GM12878 (cell line): ENCODE results near the gene CEACAM4. TPM values are rescaled to one million over a fixed set of nuclear protein-coding genes. Genes with fewer than 3 reads are reported as not detected.

Experiments
- ATAC-seq: fragments of 200-7000 bp; cut with Tn5 transposase; 3 replicates; pipeline ENCODE4 v1.9.1; 2020; ENCODE audit warnings: mild to moderate bottlenecking, moderate library complexity
- BruUV-seq: library from RNA; stranded (reverse); fragments of 400-500 nt; replicated peaks from 2 replicates; lab custom pipeline; 2021; lab: Mats Ljungman, UMichigan
- CTCF ChIA-PET: fragments of 300-600 bp; sonication (Branson Sonifier 250); formaldehyde crosslinking; extraction: SDS; loops from one replicate; lab custom pipeline; 2021; ENCODE audit warnings: inconsistent platforms; lab: Yijun Ruan, JAX
- POLR2A ChIA-PET: fragments of 350-600 bp; formaldehyde crosslinking; extraction: SDS; loops from one replicate; lab custom pipeline; 2021; ENCODE audit warnings: inconsistent platforms; lab: Charles Lee
- RAD21 ChIA-PET: fragments of 300-600 bp; sonication (Branson Sonifier 250); formaldehyde crosslinking; loops from one replicate; lab custom pipeline; 2023; ENCODE audit warnings: antibody characterized with exemption; ENCODE audit not compliant: unreplicated experiment; lab: Charles Lee
- SMC1A ChIA-PET: fragments of 300-600 bp; sonication (Branson Sonifier 250); formaldehyde crosslinking; loops from one replicate; lab custom pipeline; 2023; ENCODE audit not compliant: unreplicated experiment, uncharacterized antibody; lab: Charles Lee
- DNase-seq: peaks from one replicate; pipeline ENCODE4 v3.0.0-alpha.2; 2011; ENCODE audit warnings: low read depth, low spot score
- FAIRE-seq: peaks from 3 replicates; lab custom pipeline; 2011; peaks lifted over from hg19 to GRCh38; lab: Jason Lieb, UNC
- H2AFZ ChIP-seq: 2 replicates; pipeline ENCODE4 v1.6.0; 2011; ENCODE audit warnings: low read depth, low read length, control low read depth; ENCODE audit not compliant: control insufficient read depth
- H3K27ac ChIP-seq: 2 replicates; pipeline ENCODE4 v1.5.1; 2011; ENCODE audit warnings: control low read depth; ENCODE audit not compliant: control insufficient read depth, insufficient read depth
- H3K27me3 ChIP-seq, 2 experiments: replicated peaks in 1 of 2; 2 replicates each; pipeline versions ENCODE4 v1.6.0 to v1.6.1; 2011; ENCODE audit warnings: low read length in 1 of 2; ENCODE audit not compliant: control insufficient read depth in 2 of 2, insufficient read depth in 2 of 2
- H3K36me3 ChIP-seq, 2 experiments: 2 replicates each; pipeline ENCODE4 v1.5.1; 2011; ENCODE audit warnings: low read length in 1 of 2; ENCODE audit not compliant: control insufficient read depth in 2 of 2, insufficient read depth in 2 of 2
- H3K4me1 ChIP-seq: 2 replicates; pipeline ENCODE4 v1.6.1; 2011; ENCODE audit warnings: mild to moderate bottlenecking, low read length, moderate library complexity, mixed read lengths; ENCODE audit not compliant: control insufficient read depth, insufficient read depth
- H3K4me2 ChIP-seq: 2 replicates; pipeline ENCODE4 v1.6.0; 2011; ENCODE audit warnings: control low read depth; ENCODE audit not compliant: control insufficient read depth, insufficient read depth
- H3K4me3 ChIP-seq: fragments of 200-600 bp; sonication (generic); 2 replicates; pipeline ENCODE4 v1.5.1; 2016
- H3K79me2 ChIP-seq: 2 replicates; pipeline ENCODE4 v1.6.0; 2011; ENCODE audit warnings: low read length; ENCODE audit not compliant: control insufficient read depth, insufficient read depth
- H3K9ac ChIP-seq: 2 replicates; pipeline ENCODE4 v1.8.0; 2011; ENCODE audit warnings: low read length, control low read depth, mixed read lengths; ENCODE audit not compliant: control insufficient read depth, insufficient read depth
- H3K9me3 ChIP-seq: replicated peaks from 3 replicates; pipeline ENCODE4 v1.5.1; 2011; ENCODE audit warnings: mild to moderate bottlenecking, low read length; ENCODE audit not compliant: control insufficient read depth, insufficient read depth
- H4K20me1 ChIP-seq: 2 replicates; pipeline ENCODE4 v1.6.0; 2011; ENCODE audit not compliant: control insufficient read depth, insufficient read depth
- EGR1 ChIP-seq, 2 experiments: IDR thresholded peaks; 1 replicate in 1 of 2; 2 replicates in 1 of 2; pipeline ENCODE4 v1.6.1; 2011 to 2012; ENCODE audit warnings: low read depth in 2 of 2, low read length in 2 of 2, borderline replicate concordance in 1 of 2, mild to moderate bottlenecking in 1 of 2, moderate library complexity in 1 of 2
- HDAC2 ChIP-seq: fragments of 200-600 bp; sonication (generic); IDR thresholded peaks from 2 replicates; pipeline ENCODE4 v1.6.1; 2017
- MTA2 ChIP-seq: fragments of 450-650 bp; IDR thresholded peaks from 2 replicates; pipeline ENCODE4 v1.6.1; 2016; ENCODE audit warnings: low read depth, mild to moderate bottlenecking, moderate library complexity
- NFIC ChIP-seq: IDR thresholded peaks from 2 replicates; pipeline ENCODE4 v1.6.1; 2012; ENCODE audit warnings: low read depth, mild to moderate bottlenecking, inconsistent platforms, low read length, moderate library complexity
- POLR2AphosphoS5 ChIP-seq: IDR thresholded peaks from 2 replicates; pipeline ENCODE4 v1.6.1; 2011; ENCODE audit warnings: mild to moderate bottlenecking, low read length, inconsistent platforms
- RFX5 ChIP-seq: IDR thresholded peaks from 2 replicates; pipeline ENCODE4 v1.6.1; 2011; ENCODE audit warnings: low read depth, low read length, improper control_type of control experiment
- SREBF2 ChIP-seq: IDR thresholded peaks from 2 replicates; pipeline ENCODE4 v1.6.1; 2012; ENCODE audit warnings: mild to moderate bottlenecking, low read length
- TARDBP ChIP-seq: IDR thresholded peaks from 2 replicates; pipeline ENCODE4 v1.6.1; 2016; ENCODE audit warnings: borderline replicate concordance
- ZNF24 ChIP-seq: fragments of 450-650 bp; IDR thresholded peaks from 2 replicates; pipeline ENCODE4 v1.6.1; 2017; ENCODE audit warnings: antibody characterized with exemption, mild to moderate bottlenecking
- ZNF274 ChIP-seq: IDR thresholded peaks from one replicate; pipeline ENCODE4 v1.8.0; 2011; ENCODE audit not compliant: insufficient read length, insufficient read depth
- ZNF622 ChIP-seq: fragments of 450-650 bp; IDR thresholded peaks from 2 replicates; pipeline ENCODE4 v1.6.1; 2017; ENCODE audit warnings: mild to moderate bottlenecking, inconsistent platforms
- ZZZ3 ChIP-seq: IDR thresholded peaks from 2 replicates; pipeline ENCODE4 v1.6.1; 2011; ENCODE audit warnings: low read depth; ENCODE audit not compliant: control insufficient read depth, insufficient read length
- WGBS: methylation state at CpG from one replicate; pipeline ENCODE4 v1.1.6; 2016; ENCODE audit warnings: low lambda C conversion rate; ENCODE audit not compliant: insufficient replicate concordance, insufficient coverage; ENCODE audit errors: missing lambda C conversion rate; 5-methylcytosine and 5-hydroxymethylcytosine counted together
- in situ Hi-C: fragments of 300-500 bp; cut with MboI; formaldehyde crosslinking; loops from 9 replicates; pipeline ENCODE4 v1.14.3; 2018; ENCODE audit warnings: mixed read lengths
- intact Hi-C: fragments of 100-400 bp; cut with micrococcal nuclease; formaldehyde crosslinking; loops from one replicate; pipeline ENCODE4 v1.14.2; 2022; ENCODE audit not compliant: unreplicated experiment
- polyA plus RNA-seq, 11 experiments: library from polyadenylated mRNA; depleted of rRNA in 4 of 11; unstranded in 6 of 11; stranded (reverse) in 5 of 11; fragments of >200 nt; fragmentation: Nextera tagmentation in 4 of 11; fragmentation: Illumina TruSeq in 1 of 11; extraction: Ambion mirVana in 4 of 11; extraction: Trizol in 1 of 11; gene quantifications; 1 replicate in 1 of 11; 2 replicates in 10 of 11; pipeline versions ENCODE4 v1.2.1 to v1.2.3, GENCODE V29; 2011 to 2016; ENCODE audit warnings: inconsistent platforms in 2 of 11, missing spikeins in 2 of 11, low read depth in 1 of 11
- total RNA-seq, 4 experiments: library from RNA; depleted of rRNA in 3 of 4; stranded (reverse); fragments of >200 nt in 3 of 4; fragmentation: Illumina TruSeq in 1 of 4; extraction: Trizol in 1 of 4; gene quantifications; 2 replicates each; pipeline versions ENCODE4 v1.2.1 to v1.2.3, GENCODE V29; 2013 to 2021
- TF ChIP-seq, protein P1 (sequence below): fragments of 450-650 bp; IDR thresholded peaks from 2 replicates; pipeline ENCODE4 v1.6.1; 2017; ENCODE audit warnings: antibody characterized with exemption, mild to moderate bottlenecking, moderate library complexity
- TF ChIP-seq, protein P2 (sequence below): fragments of 450-650 bp; IDR thresholded peaks from 2 replicates; pipeline ENCODE4 v1.6.1; 2017; ENCODE audit warnings: mild to moderate bottlenecking, low read depth, inconsistent platforms; ENCODE audit not compliant: poor library complexity, severe bottlenecking
- TF ChIP-seq, protein P3 (sequence below): IDR thresholded peaks from 2 replicates; pipeline ENCODE4 v1.6.1; 2012; ENCODE audit warnings: low read depth, low read length, improper control_type of control experiment
- TF ChIP-seq, protein P4 (sequence below): fragments of 450-650 bp; formaldehyde crosslinking; IDR thresholded peaks from 2 replicates; pipeline ENCODE4 v1.5.0; 2022; ENCODE audit warnings: mild to moderate bottlenecking, missing genetic modification characterization

Gene CEACAM4
- total and polyA plus RNA-seq, 10 of the 15 experiments (the other 5 are each of a cell fraction or from before 2014, with no cell fraction given): not detected

DNA sequence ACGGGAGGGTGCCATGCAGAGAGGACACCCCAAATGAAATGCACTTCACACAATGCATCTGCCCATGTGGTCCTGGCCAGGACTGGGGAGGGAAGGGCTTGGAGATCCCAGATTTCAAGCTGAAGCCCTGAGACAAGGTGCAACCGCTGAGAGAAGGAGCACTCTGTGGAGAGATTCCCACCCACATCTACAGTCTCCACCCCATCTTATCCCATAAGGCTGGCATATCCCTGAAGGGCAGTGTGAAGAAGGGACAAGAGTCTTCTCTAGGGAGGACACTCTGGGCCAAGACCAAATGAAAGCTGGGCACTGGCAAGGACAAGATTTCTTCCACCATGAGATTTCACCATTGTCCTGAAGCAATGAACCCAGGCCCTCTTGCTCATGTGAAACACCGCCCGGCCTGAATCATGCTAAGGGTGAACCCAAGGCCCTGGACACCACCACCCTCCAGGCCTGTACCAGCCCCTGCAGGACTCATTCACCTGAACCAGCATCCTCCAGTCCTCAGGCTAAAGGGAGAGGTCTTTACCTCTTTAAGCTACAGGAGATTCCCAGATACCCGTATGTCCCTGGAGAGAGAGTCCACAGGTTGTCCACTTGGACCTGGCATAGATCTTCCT lies 20.5 kb downstream of the CEACAM4 start:
- SMC1A ChIA-PET: no interaction called here
- intact Hi-C loops (no loop called here), in situ Hi-C loops (no loop called here)
- POLR2A ChIA-PET: no interaction called here
- no peak overlapping the region for H3K4me3 ChIP-seq
- H3K4me1 ChIP-seq: no peaks in the 10 kb centered on the region; the same call in 1 of the 2 replicates
- no peak for ATAC-seq
- no peak for DNase-seq
- no peak for FAIRE-seq
- RAD21 ChIA-PET: no interaction called here
- no peaks in the 10 kb centered on the region for H3K9me3 ChIP-seq
- 21% methylated on average over 5 of the region's 5 CpGs for WGBS
- no peak overlapping the region for H3K27ac ChIP-seq
- CTCF ChIA-PET: interaction anchor here (1.0 to 1.6 kb wide), 3 partner anchors 11 to 147 kb away, joined by 3 to 5 read pairs (median 4); no protein-coding TSS in a partner anchor
- H2AFZ ChIP-seq: no peak overlapping the region
- peaks cover 0 to 4% of the 10 kb centered on the region in 2 experiments; a peak in 3 of 4 replicates for H3K27me3 ChIP-seq
- no peak overlapping the region for H3K9ac ChIP-seq
- H3K36me3 ChIP-seq: no peaks in the 10 kb centered on the region
- no peaks in the 10 kb centered on the region for H3K79me2 ChIP-seq
- no TSS peak for BruUV-seq
- no peaks in the 10 kb centered on the region for H4K20me1 ChIP-seq
- no peak overlapping the region for H3K4me2 ChIP-seq
- no peak for TF ChIP-seq POLR2AphosphoS5
- TF ChIP-seq RFX5: no peak
- no peak for TF ChIP-seq ZNF274
- TF ChIP-seq TARDBP: no peak
- no peak for TF ChIP-seq NFIC
- no peak for TF ChIP-seq HDAC2
- TF ChIP-seq, protein P1, sequence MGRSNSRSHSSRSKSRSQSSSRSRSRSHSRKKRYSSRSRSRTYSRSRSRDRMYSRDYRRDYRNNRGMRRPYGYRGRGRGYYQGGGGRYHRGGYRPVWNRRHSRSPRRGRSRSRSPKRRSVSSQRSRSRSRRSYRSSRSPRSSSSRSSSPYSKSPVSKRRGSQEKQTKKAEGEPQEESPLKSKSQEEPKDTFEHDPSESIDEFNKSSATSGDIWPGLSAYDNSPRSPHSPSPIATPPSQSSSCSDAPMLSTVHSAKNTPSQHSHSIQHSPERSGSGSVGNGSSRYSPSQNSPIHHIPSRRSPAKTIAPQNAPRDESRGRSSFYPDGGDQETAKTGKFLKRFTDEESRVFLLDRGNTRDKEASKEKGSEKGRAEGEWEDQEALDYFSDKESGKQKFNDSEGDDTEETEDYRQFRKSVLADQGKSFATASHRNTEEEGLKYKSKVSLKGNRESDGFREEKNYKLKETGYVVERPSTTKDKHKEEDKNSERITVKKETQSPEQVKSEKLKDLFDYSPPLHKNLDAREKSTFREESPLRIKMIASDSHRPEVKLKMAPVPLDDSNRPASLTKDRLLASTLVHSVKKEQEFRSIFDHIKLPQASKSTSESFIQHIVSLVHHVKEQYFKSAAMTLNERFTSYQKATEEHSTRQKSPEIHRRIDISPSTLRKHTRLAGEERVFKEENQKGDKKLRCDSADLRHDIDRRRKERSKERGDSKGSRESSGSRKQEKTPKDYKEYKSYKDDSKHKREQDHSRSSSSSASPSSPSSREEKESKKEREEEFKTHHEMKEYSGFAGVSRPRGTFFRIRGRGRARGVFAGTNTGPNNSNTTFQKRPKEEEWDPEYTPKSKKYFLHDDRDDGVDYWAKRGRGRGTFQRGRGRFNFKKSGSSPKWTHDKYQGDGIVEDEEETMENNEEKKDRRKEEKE: no peak
- TF ChIP-seq ZZZ3: no peak
- no peak for TF ChIP-seq EGR1 (IDR thresholded peaks at IDR 0.05; ENCODE audit: borderline replicate concordance in 1 of 2, low read depth in 2 of 2, low read length in 2 of 2)
- no peak for TF ChIP-seq ZNF622
- TF ChIP-seq ZNF24: no peak
- TF ChIP-seq SREBF2: no peak
- TF ChIP-seq, protein P2, sequence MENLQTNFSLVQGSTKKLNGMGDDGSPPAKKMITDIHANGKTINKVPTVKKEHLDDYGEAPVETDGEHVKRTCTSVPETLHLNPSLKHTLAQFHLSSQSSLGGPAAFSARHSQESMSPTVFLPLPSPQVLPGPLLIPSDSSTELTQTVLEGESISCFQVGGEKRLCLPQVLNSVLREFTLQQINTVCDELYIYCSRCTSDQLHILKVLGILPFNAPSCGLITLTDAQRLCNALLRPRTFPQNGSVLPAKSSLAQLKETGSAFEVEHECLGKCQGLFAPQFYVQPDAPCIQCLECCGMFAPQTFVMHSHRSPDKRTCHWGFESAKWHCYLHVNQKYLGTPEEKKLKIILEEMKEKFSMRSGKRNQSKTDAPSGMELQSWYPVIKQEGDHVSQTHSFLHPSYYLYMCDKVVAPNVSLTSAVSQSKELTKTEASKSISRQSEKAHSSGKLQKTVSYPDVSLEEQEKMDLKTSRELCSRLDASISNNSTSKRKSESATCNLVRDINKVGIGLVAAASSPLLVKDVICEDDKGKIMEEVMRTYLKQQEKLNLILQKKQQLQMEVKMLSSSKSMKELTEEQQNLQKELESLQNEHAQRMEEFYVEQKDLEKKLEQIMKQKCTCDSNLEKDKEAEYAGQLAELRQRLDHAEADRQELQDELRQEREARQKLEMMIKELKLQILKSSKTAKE: no peak
- TF ChIP-seq MTA2: no peak
- TF ChIP-seq, protein P3, sequence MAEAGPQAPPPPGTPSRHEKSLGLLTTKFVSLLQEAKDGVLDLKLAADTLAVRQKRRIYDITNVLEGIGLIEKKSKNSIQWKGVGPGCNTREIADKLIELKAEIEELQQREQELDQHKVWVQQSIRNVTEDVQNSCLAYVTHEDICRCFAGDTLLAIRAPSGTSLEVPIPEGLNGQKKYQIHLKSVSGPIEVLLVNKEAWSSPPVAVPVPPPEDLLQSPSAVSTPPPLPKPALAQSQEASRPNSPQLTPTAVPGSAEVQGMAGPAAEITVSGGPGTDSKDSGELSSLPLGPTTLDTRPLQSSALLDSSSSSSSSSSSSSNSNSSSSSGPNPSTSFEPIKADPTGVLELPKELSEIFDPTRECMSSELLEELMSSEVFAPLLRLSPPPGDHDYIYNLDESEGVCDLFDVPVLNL: no peak
- TF ChIP-seq, protein P4, sequence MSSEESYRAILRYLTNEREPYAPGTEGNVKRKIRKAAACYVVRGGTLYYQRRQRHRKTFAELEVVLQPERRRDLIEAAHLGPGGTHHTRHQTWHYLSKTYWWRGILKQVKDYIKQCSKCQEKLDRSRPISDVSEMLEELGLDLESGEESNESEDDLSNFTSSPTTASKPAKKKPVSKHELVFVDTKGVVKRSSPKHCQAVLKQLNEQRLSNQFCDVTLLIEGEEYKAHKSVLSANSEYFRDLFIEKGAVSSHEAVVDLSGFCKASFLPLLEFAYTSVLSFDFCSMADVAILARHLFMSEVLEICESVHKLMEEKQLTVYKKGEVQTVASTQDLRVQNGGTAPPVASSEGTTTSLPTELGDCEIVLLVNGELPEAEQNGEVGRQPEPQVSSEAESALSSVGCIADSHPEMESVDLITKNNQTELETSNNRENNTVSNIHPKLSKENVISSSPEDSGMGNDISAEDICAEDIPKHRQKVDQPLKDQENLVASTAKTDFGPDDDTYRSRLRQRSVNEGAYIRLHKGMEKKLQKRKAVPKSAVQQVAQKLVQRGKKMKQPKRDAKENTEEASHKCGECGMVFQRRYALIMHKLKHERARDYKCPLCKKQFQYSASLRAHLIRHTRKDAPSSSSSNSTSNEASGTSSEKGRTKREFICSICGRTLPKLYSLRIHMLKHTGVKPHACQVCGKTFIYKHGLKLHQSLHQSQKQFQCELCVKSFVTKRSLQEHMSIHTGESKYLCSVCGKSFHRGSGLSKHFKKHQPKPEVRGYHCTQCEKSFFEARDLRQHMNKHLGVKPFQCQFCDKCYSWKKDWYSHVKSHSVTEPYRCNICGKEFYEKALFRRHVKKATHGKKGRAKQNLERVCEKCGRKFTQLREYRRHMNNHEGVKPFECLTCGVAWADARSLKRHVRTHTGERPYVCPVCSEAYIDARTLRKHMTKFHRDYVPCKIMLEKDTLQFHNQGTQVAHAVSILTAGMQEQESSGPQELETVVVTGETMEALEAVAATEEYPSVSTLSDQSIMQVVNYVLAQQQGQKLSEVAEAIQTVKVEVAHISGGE: no peak
